ENCODE results near the gene FGF18.

- TF ChIP-seq CTCF (IDR thresholded peaks at IDR 0.05) (no peak), EZH2 (IDR thresholded peaks at IDR 0.05) (no peak), EZH2phosphoT487 (IDR thresholded peaks at IDR 0.05) (no peak)
Measured at GRCh38 chr5:171422495-171422894, 3.0 kb downstream of the FGF18 start.

Measured in neural progenitor cell (in vitro differentiated cells).